Neural progenitor cell (in vitro differentiated cells): ENCODE data around the gene TSGA10IP. TPM values are rescaled to one million over a fixed set of nuclear protein-coding genes. Genes with fewer than 3 reads are reported as not detected.
A peak's percentile ranks its signal among the peaks of the same experiment; 100 is the strongest.

ENCODE experiments used
- DNase-seq: peaks from one replicate; pipeline ENCODE4 v3.0.0-alpha.2; 2016; ENCODE audit warnings: low spot score
- H2AFZ ChIP-seq: fragments of 200-600 bp; sonication (generic); replicated peaks from 2 replicates; pipeline ENCODE4 v1.6.1; 2016; ENCODE audit warnings: antibody characterized with exemption
- H3F3A ChIP-seq: fragments of 200-600 bp; sonication (generic); 2 replicates; pipeline ENCODE4 v1.6.1; 2016; ENCODE audit warnings: antibody characterized with exemption, low read depth
- H3K27ac ChIP-seq: fragments of 200-600 bp; sonication (generic); 2 replicates; pipeline ENCODE4 v1.5.1; 2016; ENCODE audit warnings: mild to moderate bottlenecking
- H3K27me3 ChIP-seq: fragments of 200-600 bp; sonication (generic); 2 replicates; pipeline ENCODE4 v1.6.1; 2016; ENCODE audit warnings: mild to moderate bottlenecking, moderate library complexity
- H3K36me3 ChIP-seq: fragments of 200-600 bp; sonication (generic); 2 replicates; pipeline ENCODE4 v1.5.1; 2016
- H3K4me1 ChIP-seq: fragments of 200-600 bp; sonication (generic); 2 replicates; pipeline ENCODE4 v1.6.1; 2016; ENCODE audit warnings: mixed run types
- H3K4me2 ChIP-seq: fragments of 200-600 bp; sonication (generic); 2 replicates; pipeline ENCODE4 v1.6.1; 2016
- H3K4me3 ChIP-seq: fragments of 200-600 bp; sonication (generic); 2 replicates; pipeline ENCODE4 v1.5.1; 2016
- H3K79me2 ChIP-seq: fragments of 200-600 bp; sonication (generic); 2 replicates; pipeline ENCODE4 v1.6.1; 2016; ENCODE audit warnings: low read depth
- H3K9ac ChIP-seq: fragments of 200-600 bp; sonication (generic); 2 replicates; pipeline ENCODE4 v1.6.1; 2016
- H3K9me3 ChIP-seq: fragments of 200-600 bp; sonication (generic); 2 replicates; pipeline ENCODE4 v1.5.1; 2016; ENCODE audit warnings: low read depth
- H4K20me1 ChIP-seq: fragments of 200-600 bp; sonication (generic); 2 replicates; pipeline ENCODE4 v1.6.1; 2016; ENCODE audit warnings: low read depth
- H3K27ac Mint-ChIP-seq: 3 replicates; pipeline ENCODE4 v1.8.0; 2021; ENCODE audit warnings: mixed read lengths
- H3K27me3 Mint-ChIP-seq: 2 replicates; pipeline ENCODE4 v1.8.0; 2022; ENCODE audit warnings: low read depth, mild to moderate bottlenecking, inconsistent platforms, moderate library complexity, mixed read lengths; ENCODE audit not compliant: insufficient read depth
- H3K36me3 Mint-ChIP-seq: 3 replicates; pipeline ENCODE4 v1.8.0; 2021; ENCODE audit warnings: mixed read lengths
- H3K4me1 Mint-ChIP-seq: 3 replicates; pipeline ENCODE4 v1.8.0; 2021; ENCODE audit warnings: mixed read lengths
- H3K4me3 Mint-ChIP-seq: 3 replicates; pipeline ENCODE4 v1.8.0; 2021; ENCODE audit warnings: mild to moderate bottlenecking, moderate library complexity, mixed read lengths
- H3K9me3 Mint-ChIP-seq: 3 replicates; pipeline ENCODE4 v1.8.0; 2020; ENCODE audit warnings: mixed read lengths
- CTCF ChIP-seq: fragments of 200-600 bp; sonication (generic); IDR thresholded peaks from 2 replicates; pipeline ENCODE4 v1.5.1; 2017; ENCODE audit warnings: antibody characterized with exemption, mild to moderate bottlenecking
- EZH2 ChIP-seq: fragments of 200-600 bp; sonication (generic); IDR thresholded peaks from 2 replicates; pipeline ENCODE4 v1.6.1; 2017; ENCODE audit warnings: antibody characterized with exemption, mild to moderate bottlenecking, moderate library complexity
- EZH2phosphoT487 ChIP-seq: fragments of 200-600 bp; sonication (generic); IDR thresholded peaks from 2 replicates; pipeline ENCODE4 v1.6.1; 2017; ENCODE audit warnings: antibody characterized with exemption
- total RNA-seq: library from RNA; depleted of rRNA; stranded (reverse); fragments of >200 nt; gene quantifications from 2 replicates; pipeline ENCODE4 v1.2.3, GENCODE V29; 2015; ENCODE audit warnings: low replicate concordance

Gene TSGA10IP
- total RNA-seq, 1 donor from 2014 or later, result 3.0 TPM

GRCh38 chr11:66004186-66004585 is 58.9 kb downstream of the TSGA10IP start:
- Mint-ChIP-seq H3K36me3 (peaks cover 18% of the 10 kb centered on the region), H3K4me1 (peaks cover 30% of the 10 kb centered on the region), H3K4me3 (peak overlapping the region; percentile 100), H3K27ac (no peak overlapping the region), H3K9me3 (no peaks in the 10 kb centered on the region), H3K27me3 (peaks cover 14% of the 10 kb centered on the region)
- no peak overlapping the region for H3K27ac ChIP-seq
- peaks cover 38% of the 10 kb centered on the region for H3K79me2 ChIP-seq
- H3F3A ChIP-seq, result peaks cover 34% of the 10 kb centered on the region
- TF ChIP-seq EZH2 (no peak), EZH2phosphoT487 (no peak), CTCF (no peak)
- no peak overlapping the region for H3K4me2 ChIP-seq
- H3K4me1 ChIP-seq, result peaks cover 15% of the 10 kb centered on the region
- H3K27me3 ChIP-seq, result no peaks in the 10 kb centered on the region
- DNase-seq, result no peak
- H3K4me3 ChIP-seq, result no peak overlapping the region
- H3K36me3 ChIP-seq, result peaks cover 4% of the 10 kb centered on the region
- peaks cover 6% of the 10 kb centered on the region for H4K20me1 ChIP-seq
- no peaks in the 10 kb centered on the region for H3K9me3 ChIP-seq
- no peak overlapping the region for H3K9ac ChIP-seq
- H2AFZ ChIP-seq, result no peak overlapping the region

- peak overlapping the region; percentile 48 for H3K4me3 Mint-ChIP-seq
- Histone ChIP-seq H3K27me3 (peaks cover 17% of the 10 kb centered on the region), H3K27ac (no peak overlapping the region), H2AFZ (no peak overlapping the region), H3F3A (peaks cover 34% of the 10 kb centered on the region), H3K36me3 (no peaks in the 10 kb centered on the region), H3K79me2 (peaks cover 22% of the 10 kb centered on the region), H3K4me2 (no peak overlapping the region), H3K9me3 (no peaks in the 10 kb centered on the region), H4K20me1 (peaks cover 6% of the 10 kb centered on the region), H3K4me3 (no peak overlapping the region), H3K9ac (no peak overlapping the region), H3K4me1 (peaks cover 13% of the 10 kb centered on the region)
- TF ChIP-seq EZH2phosphoT487 (no peak), EZH2 (no peak), CTCF (no peak)
- peaks cover 12% of the 10 kb centered on the region for H3K36me3 Mint-ChIP-seq
- H3K27me3 Mint-ChIP-seq, result peaks cover 11% of the 10 kb centered on the region
- H3K27ac Mint-ChIP-seq, result peak overlapping the region; percentile 33
- no peak for DNase-seq
- H3K4me1 Mint-ChIP-seq, result peaks cover 23% of the 10 kb centered on the region
- H3K9me3 Mint-ChIP-seq, result no peaks in the 10 kb centered on the region
Measured at GRCh38 chr11:66006134-66006890, 61.0 kb downstream of the TSGA10IP start.

- Mint-ChIP-seq H3K27ac (peak overlapping the region; percentile 33), H3K27me3 (peaks cover 13% of the 10 kb centered on the region), H3K4me3 (peak overlapping the region; percentile 48), H3K36me3 (peaks cover 12% of the 10 kb centered on the region), H3K4me1 (peaks cover 19% of the 10 kb centered on the region), H3K9me3 (no peaks in the 10 kb centered on the region)
- H3K79me2 ChIP-seq, result peaks cover 17% of the 10 kb centered on the region
- peaks cover 30% of the 10 kb centered on the region for H3F3A ChIP-seq
- H3K27me3 ChIP-seq, result peaks cover 22% of the 10 kb centered on the region
- no peaks in the 10 kb centered on the region for H3K36me3 ChIP-seq
- peaks cover 6% of the 10 kb centered on the region for H4K20me1 ChIP-seq
- H3K9me3 ChIP-seq, result no peaks in the 10 kb centered on the region
- no peak overlapping the region for H3K9ac ChIP-seq
- no peak overlapping the region for H2AFZ ChIP-seq
- no peak overlapping the region for H3K27ac ChIP-seq
- DNase-seq, result no peak
- TF ChIP-seq EZH2phosphoT487, result no peak
- H3K4me3 ChIP-seq, result no peak overlapping the region
- H3K4me1 ChIP-seq, result peaks cover 13% of the 10 kb centered on the region
- peak overlapping the region; percentile 4 for H3K4me2 ChIP-seq
Measured at GRCh38 chr11:66006891-66007176, 61.6 kb downstream of the TSGA10IP start.

- Histone ChIP-seq H3K4me3 (no peak overlapping the region), H2AFZ (no peak overlapping the region), H3K4me2 (peak overlapping the region; percentile 4), H3K9ac (no peak overlapping the region), H3K9me3 (no peaks in the 10 kb centered on the region), H3K27me3 (peaks cover 26% of the 10 kb centered on the region), H4K20me1 (peaks cover 6% of the 10 kb centered on the region), H3F3A (peaks cover 26% of the 10 kb centered on the region), H3K79me2 (peaks cover 16% of the 10 kb centered on the region), H3K27ac (no peak overlapping the region), H3K36me3 (no peaks in the 10 kb centered on the region), H3K4me1 (peaks cover 13% of the 10 kb centered on the region)
- Mint-ChIP-seq H3K9me3 (no peaks in the 10 kb centered on the region), H3K36me3 (peaks cover 12% of the 10 kb centered on the region), H3K27me3 (peaks cover 15% of the 10 kb centered on the region), H3K4me1 (peaks cover 15% of the 10 kb centered on the region), H3K4me3 (no peak overlapping the region), H3K27ac (no peak overlapping the region)
- DNase-seq, result peak; percentile 30
- TF ChIP-seq EZH2 (no peak), CTCF (no peak), EZH2phosphoT487 (no peak)
Measured at GRCh38 chr11:66007201-66007634, 61.9 kb downstream of the TSGA10IP start.
